HepG2 (cell line): ENCODE measurements around the gene YY2. TPM values are rescaled to one million over a fixed set of nuclear protein-coding genes. Genes with fewer than 3 reads are reported as not detected.

Experiments used
- ATAC-seq: fragments of 200-7000 bp; cut with Tn5 transposase; 3 replicates; pipeline ENCODE4 v1.9.1; 2020; ENCODE audit warnings: mild to moderate bottlenecking, moderate library complexity
- BruUV-seq: library from RNA; stranded (reverse); fragments of 400-500 nt; replicated peaks from 2 replicates; lab custom pipeline; 2021; lab: Mats Ljungman, UMichigan
- CTCF ChIA-PET: fragments of 300-600 bp; formaldehyde crosslinking; extraction: SDS; loops from one replicate; lab custom pipeline; 2021; ENCODE audit warnings: low total read pairs, inconsistent platforms, low intra/inter-chr PET ratio; lab: Yijun Ruan, JAX
- POLR2A ChIA-PET: fragments of 350-600 bp; sonication (Branson Sonifier 250); formaldehyde crosslinking; loops from one replicate; lab custom pipeline; 2020; ENCODE audit warnings: antibody characterized with exemption, inconsistent platforms; lab: Yijun Ruan, JAX
- DNase-seq: peaks from one replicate; pipeline ENCODE4 v3.0.0-alpha.2; 2015; ENCODE audit warnings: low spot score
- FAIRE-seq: peaks from 3 replicates; lab custom pipeline; 2011; peaks lifted over from hg19 to GRCh38; lab: Jason Lieb, UNC
- H2AFZ ChIP-seq: one replicate; pipeline ENCODE4 v1.6.1; 2011; ENCODE audit warnings: low read length, inconsistent platforms
- H3K27ac ChIP-seq: fragments of 300-600 bp; 3 replicates; pipeline ENCODE4 v1.8.0; 2011; ENCODE audit warnings: mixed run types, mild to moderate bottlenecking, mixed read lengths, low read length, inconsistent platforms; ENCODE audit not compliant: insufficient read depth; ENCODE audit errors: extremely low read length
- H3K27me3 ChIP-seq, 2 experiments: fragments of 200-600 bp in 1 of 2; 2 replicates in 1 of 2; 3 replicates in 1 of 2; pipeline versions ENCODE4 v1.6.0 to v1.8.0; 2011; ENCODE audit warnings: low read length in 2 of 2, mild to moderate bottlenecking in 2 of 2, moderate library complexity in 2 of 2, inconsistent platforms in 1 of 2; ENCODE audit not compliant: insufficient read depth in 2 of 2, control insufficient read depth in 1 of 2
- H3K36me3 ChIP-seq, 2 experiments: fragments of 200-600 bp in 1 of 2; replicated peaks in 1 of 2; 2 replicates in 1 of 2; 3 replicates in 1 of 2; pipeline versions ENCODE4 v1.5.1 to v1.8.0; 2011; ENCODE audit warnings: low read length in 2 of 2, inconsistent platforms in 1 of 2; ENCODE audit not compliant: insufficient read depth in 2 of 2, control insufficient read depth in 1 of 2
- H3K4me1 ChIP-seq: 2 replicates; pipeline ENCODE4 v1.5.1; 2012; ENCODE audit warnings: low read length, inconsistent platforms; ENCODE audit not compliant: insufficient read depth
- H3K4me2 ChIP-seq: 2 replicates; pipeline ENCODE4 v1.6.0; 2011; ENCODE audit warnings: low read depth, low read length, inconsistent platforms
- H3K4me3 ChIP-seq, 3 experiments: fragments of 200-600 bp in 1 of 3; sonication (generic), shearing (Covaris generic) in 1 of 3; replicated peaks in 1 of 3; 2 replicates each; pipeline ENCODE4 v1.5.1; 2011 to 2016; ENCODE audit warnings: low read length in 3 of 3, inconsistent platforms in 2 of 3, low read depth in 2 of 3, mild to moderate bottlenecking in 2 of 3, control low read depth in 1 of 3, mixed read lengths in 1 of 3; ENCODE audit not compliant: insufficient read depth in 1 of 3
- H3K79me2 ChIP-seq: one replicate; pipeline ENCODE4 v1.6.1; 2011; ENCODE audit warnings: low read length, inconsistent platforms; ENCODE audit not compliant: insufficient read depth
- H3K9ac ChIP-seq: 2 replicates; pipeline ENCODE4 v1.6.0; 2011; ENCODE audit warnings: mild to moderate bottlenecking, low read depth, low read length, inconsistent platforms; ENCODE audit not compliant: insufficient read depth
- H3K9me3 ChIP-seq: 2 replicates; pipeline ENCODE4 v1.5.1; 2012; ENCODE audit warnings: mild to moderate bottlenecking, low read length
- H4K20me1 ChIP-seq: 2 replicates; pipeline ENCODE4 v1.6.0; 2011; ENCODE audit warnings: inconsistent platforms, mild to moderate bottlenecking, low read length, moderate library complexity; ENCODE audit not compliant: insufficient read depth
- CENPBD1 ChIP-seq: sonication (generic); formaldehyde crosslinking; IDR thresholded peaks from 2 replicates; pipeline ENCODE4 v1.8.0; 2022; ENCODE audit warnings: missing genetic modification reagents, low read depth, mild to moderate bottlenecking, borderline replicate concordance
- CENPX ChIP-seq: sonication (generic); formaldehyde crosslinking; IDR thresholded peaks from 2 replicates; pipeline ENCODE4 v1.9.0; 2021; ENCODE audit warnings: mild to moderate bottlenecking, missing genetic modification reagents, moderate library complexity
- KAT7 ChIP-seq: IDR thresholded peaks from 2 replicates; pipeline ENCODE4 v1.6.1; 2018; ENCODE audit warnings: borderline replicate concordance, missing compliant biosample characterization
- KDM1A ChIP-seq: IDR thresholded peaks from 2 replicates; pipeline ENCODE4 v1.6.1; 2016; ENCODE audit warnings: missing compliant biosample characterization
- PREB ChIP-seq: sonication (generic); formaldehyde crosslinking; IDR thresholded peaks from 2 replicates; pipeline ENCODE4 v1.4.0; 2020; ENCODE audit warnings: missing genetic modification reagents
- SAP130 ChIP-seq: IDR thresholded peaks from 2 replicates; pipeline ENCODE4 v1.6.1; 2016; ENCODE audit warnings: low read depth
- ZNF276 ChIP-seq: sonication (generic); formaldehyde crosslinking; IDR thresholded peaks from 2 replicates; pipeline ENCODE4 v1.4.0; 2020; ENCODE audit warnings: mild to moderate bottlenecking, low read depth, missing genetic modification reagents
- ZNF335 ChIP-seq: sonication (generic); formaldehyde crosslinking; IDR thresholded peaks from 2 replicates; pipeline ENCODE4 v1.4.0; 2020; ENCODE audit warnings: missing genetic modification reagents
- ZNF782 ChIP-seq: sonication (generic); formaldehyde crosslinking; IDR thresholded peaks from 2 replicates; pipeline ENCODE4 v1.4.0; 2020; ENCODE audit warnings: missing genetic modification reagents, mild to moderate bottlenecking, borderline replicate concordance
- ZNF83 ChIP-seq: sonication (generic); formaldehyde crosslinking; IDR thresholded peaks from 2 replicates; pipeline ENCODE4 v1.4.0; 2020; ENCODE audit warnings: missing genetic modification reagents, mild to moderate bottlenecking, borderline replicate concordance
- WGBS: methylation state at CpG from one replicate; pipeline ENCODE4 v1.1.6; 2017; ENCODE audit warnings: low lambda C conversion rate; 5-methylcytosine and 5-hydroxymethylcytosine counted together
- in situ Hi-C: cut with HindIII; loops from 2 replicates; pipeline ENCODE4 v1.10.0; 2017; ENCODE audit warnings: low pct_unique_long_range_greater_than_20kb; ENCODE audit not compliant: extremely low pct_ligation_motif_present
- intact Hi-C: fragments of 100-400 bp; cut with micrococcal nuclease; formaldehyde crosslinking; loops from one replicate; pipeline ENCODE4 v1.10.0; 2022; ENCODE audit not compliant: unreplicated experiment
- polyA plus RNA-seq, 8 experiments: library from polyadenylated mRNA; depleted of rRNA in 3 of 8; stranded (reverse) in 7 of 8; unstranded in 1 of 8; fragments of >200 nt; fragmentation: Illumina TruSeq in 4 of 8; extraction: Trizol in 4 of 8; gene quantifications; 2 replicates each; pipeline versions ENCODE4 v1.2.1 to v1.2.3, GENCODE V29; 2011 to 2016; ENCODE audit warnings: low read depth in 4 of 8, missing spikeins in 1 of 8, mixed read lengths in 1 of 8; ENCODE audit not compliant: insufficient read depth in 1 of 8
- total RNA-seq, 5 experiments: library from RNA; depleted of rRNA; stranded (reverse); fragments of >200 nt; fragmentation: Illumina TruSeq; extraction: Trizol; gene quantifications; 2 replicates each; pipeline ENCODE4 v1.2.3, GENCODE V29; 2016; ENCODE audit warnings: low read depth in 1 of 5

The YY2 gene
- total and polyA plus RNA-seq, 2 of the 13 experiments (the other 11 are each of a cell fraction or from before 2014, with no cell fraction given), result 0.34 to 0.44 TPM

GRCh38 chrX:21856504-21856903, 717 bp downstream of the YY2 start (continued):
- TF ChIP-seq CENPBD1 (CRISPR knock-in tag) (no peak), ZNF276 (no peak), PREB (CRISPR knock-in tag) (no peak), ZNF83 (CRISPR knock-in tag) (no peak), CENPX (CRISPR knock-in tag) (no peak)

DNA sequence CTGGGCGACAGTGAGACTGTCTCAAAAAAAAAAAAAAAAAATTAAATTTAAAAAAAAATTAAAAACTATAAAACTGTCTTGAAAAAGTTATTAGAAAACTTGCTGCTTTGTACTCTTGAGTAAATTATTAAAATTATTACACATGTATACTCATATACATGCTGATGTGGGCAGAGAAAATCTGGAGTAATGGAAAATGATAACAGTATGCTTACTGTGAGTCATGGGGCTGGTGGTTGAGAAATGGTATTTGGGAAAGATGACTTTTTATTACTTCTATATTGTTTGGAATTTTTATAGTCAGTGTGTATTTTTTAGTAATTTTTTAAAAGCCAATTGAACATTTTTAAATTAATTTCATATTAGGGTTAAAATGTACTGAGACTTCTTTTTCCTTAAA, 7.5 kb downstream of the YY2 start:
- no peak overlapping the region for H2AFZ ChIP-seq
- no peaks in the 10 kb centered on the region for H3K79me2 ChIP-seq
- intact Hi-C loops, result no loop called here
- no peak for DNase-seq
- H4K20me1 ChIP-seq, result no peaks in the 10 kb centered on the region
- no peak overlapping the region for H3K9ac ChIP-seq
- CTCF ChIA-PET, result no interaction called here
- H3K27ac ChIP-seq, result no peak overlapping the region
- FAIRE-seq, result no peak
- TF ChIP-seq ZNF782 (CRISPR knock-in tag) (no peak), ZNF335 (CRISPR knock-in tag) (no peak), KAT7 (no peak), SAP130 (CRISPR knock-in tag) (no peak), KDM1A (CRISPR knock-in tag) (no peak)
- no peak overlapping the region for H3K4me2 ChIP-seq
- H3K9me3 ChIP-seq, result no peaks in the 10 kb centered on the region
- 94% methylated on average over 1 of the region's 1 CpG for WGBS
- no TSS peak for BruUV-seq
- in situ Hi-C loops, result no loop called here
- H3K4me1 ChIP-seq, result no peaks in the 10 kb centered on the region
- POLR2A ChIA-PET, result no interaction called here
- H3K36me3 ChIP-seq, result no peaks in the 10 kb centered on the region
- no peak overlapping the region for H3K4me3 ChIP-seq
- ATAC-seq, result no peak
- H3K27me3 ChIP-seq, result no peaks in the 10 kb centered on the region
